Mammary epithelial cell (primary cell): ENCODE measurements around the gene TXK.

ENCODE experiments used
- CTCF ChIP-seq, 2 donors: IDR thresholded peaks in 1 of 2; conservative IDR thresholded peaks in 1 of 2; 2 replicates each; pipeline ENCODE4 v1.5.1; 2011 to 2012; ENCODE audit warnings: inconsistent platforms in 2 of 2, low read length in 2 of 2, mild to moderate bottlenecking in 2 of 2, control low read depth in 1 of 2, low read depth in 1 of 2; ENCODE audit not compliant: insufficient read depth in 1 of 2; ENCODE audit errors: extremely low read depth in 1 of 2
- EZH2 ChIP-seq: IDR thresholded peaks from 2 replicates; pipeline ENCODE4 v1.6.1; 2012; ENCODE audit warnings: low read length, inconsistent platforms, borderline replicate concordance

- TF ChIP-seq EZH2 (no peak), CTCF (conservative IDR thresholded peaks at IDR 0.05 in 1 of 2, IDR thresholded peaks at IDR 0.05 in 1 of 2; ENCODE audit: extremely low read depth in 1 of 2, insufficient read depth in 1 of 2, low read depth in 1 of 2, low read length in 2 of 2) (peak; percentile 44 to 51)
These were observed 7.0 kb upstream of the TXK start for GRCh38 chr4:48141048-48141447.
